Fibroblast of skin of back (primary cell): ENCODE measurements around the gene FCRL1. TPM values are rescaled to one million over a fixed set of nuclear protein-coding genes. Genes with fewer than 3 reads are reported as not detected.

ENCODE experiments used
- DNase-seq: peaks from one replicate; pipeline ENCODE4 v3.0.0-alpha.2; 2013
- polyA plus RNA-seq, 2 experiments: library from polyadenylated mRNA; unstranded; fragments of 120-200 nt; gene quantifications; one replicate each; pipeline ENCODE4 v1.2.1, GENCODE V29; 2013; ENCODE audit not compliant: insufficient read length in 2 of 2

Gene FCRL1
- not detected for polyA plus RNA-seq (2013, experiment 1 of 2; ENCODE audit: insufficient read length)
- not detected for polyA plus RNA-seq (2013, experiment 2 of 2; ENCODE audit: insufficient read length)

GRCh38 chr1:157819896-157820295 is at the start of gene FCRL1:
Gene FCRL1 (minus strand): TSS chr1:157820120. CDS start chr1:157820037, 83 bp downstream.
- DNase-seq: no peak

- no peak for DNase-seq
Observed at GRCh38 chr1:157868654-157869053, 48.7 kb upstream of the FCRL1 start.

- no peak for DNase-seq
Observed at GRCh38 chr1:157862114-157863070, 42.5 kb upstream of the FCRL1 start.

DNA sequence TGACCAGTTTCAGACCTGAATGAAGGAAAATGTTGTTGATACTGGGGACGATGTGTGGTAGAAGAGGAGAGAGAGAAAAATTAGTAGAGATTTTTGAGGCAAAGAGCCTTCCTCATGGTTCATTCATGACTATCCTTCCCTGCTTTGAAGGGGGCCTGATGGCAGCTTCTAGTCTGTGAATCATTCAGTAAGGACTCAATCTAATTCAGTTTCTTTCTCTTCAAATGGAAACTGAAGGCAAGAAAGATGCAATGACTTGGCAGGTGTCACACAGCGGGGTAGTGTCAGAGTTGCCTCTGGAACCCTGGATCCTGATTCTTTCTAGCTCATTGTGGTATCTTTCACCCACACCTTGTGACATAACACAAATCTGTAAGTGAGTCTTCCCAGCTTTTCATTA is 36.6 kb upstream of the FCRL1 start:
- DNase-seq: no peak

DNA sequence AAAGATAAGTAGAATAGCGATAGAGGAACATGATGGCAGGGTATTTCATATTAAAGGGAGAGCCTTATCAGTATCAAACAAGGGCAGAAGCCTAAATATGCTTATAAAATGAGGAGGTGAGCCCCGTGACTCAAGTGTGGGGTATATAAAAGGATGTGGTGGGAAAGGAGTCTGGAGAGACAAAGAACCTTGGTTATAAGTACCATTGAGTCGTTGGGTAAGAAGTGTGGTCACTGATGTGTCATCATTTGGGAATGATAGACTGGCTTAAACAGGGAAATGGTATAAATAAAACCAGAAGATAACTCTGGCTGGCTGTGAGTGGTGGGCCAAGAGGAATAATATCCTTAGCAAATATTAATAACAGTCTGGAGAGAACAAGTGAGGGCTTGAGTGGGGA is 32.6 kb upstream of the FCRL1 start:
- DNase-seq: peak; percentile 32

DNA sequence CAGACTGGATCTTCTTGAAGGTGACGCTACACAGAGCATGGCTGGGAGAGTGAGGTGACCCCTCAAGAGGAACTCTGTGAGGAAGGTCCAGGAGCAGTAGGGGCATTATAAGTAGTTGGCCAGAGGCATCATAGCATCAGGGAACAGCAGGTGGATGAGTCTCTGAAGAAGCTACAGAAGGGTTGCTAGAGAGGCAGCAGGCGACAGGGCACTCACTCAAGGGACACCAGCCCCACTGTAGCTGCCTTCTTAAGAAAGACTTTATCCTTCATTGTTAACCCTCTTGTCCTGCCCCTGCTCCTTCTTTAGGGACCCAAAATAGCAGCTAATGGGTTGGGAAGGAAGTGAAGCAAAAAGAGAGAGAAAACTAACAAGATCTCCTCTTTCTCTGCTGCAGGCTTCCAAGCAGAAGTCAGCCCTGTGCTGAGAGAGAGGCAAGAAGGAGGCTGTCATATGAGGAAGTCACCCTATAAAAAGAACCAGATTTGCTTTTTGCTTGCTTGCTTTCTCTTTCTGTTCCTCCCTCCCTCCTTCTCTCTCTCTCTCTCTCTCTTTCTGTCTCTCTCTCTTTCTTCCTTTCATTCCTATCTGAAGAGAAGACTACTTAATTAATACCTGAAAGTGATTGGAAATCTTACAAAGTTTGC is 29.4 kb upstream of the FCRL1 start:
- DNase-seq: no peak

DNA sequence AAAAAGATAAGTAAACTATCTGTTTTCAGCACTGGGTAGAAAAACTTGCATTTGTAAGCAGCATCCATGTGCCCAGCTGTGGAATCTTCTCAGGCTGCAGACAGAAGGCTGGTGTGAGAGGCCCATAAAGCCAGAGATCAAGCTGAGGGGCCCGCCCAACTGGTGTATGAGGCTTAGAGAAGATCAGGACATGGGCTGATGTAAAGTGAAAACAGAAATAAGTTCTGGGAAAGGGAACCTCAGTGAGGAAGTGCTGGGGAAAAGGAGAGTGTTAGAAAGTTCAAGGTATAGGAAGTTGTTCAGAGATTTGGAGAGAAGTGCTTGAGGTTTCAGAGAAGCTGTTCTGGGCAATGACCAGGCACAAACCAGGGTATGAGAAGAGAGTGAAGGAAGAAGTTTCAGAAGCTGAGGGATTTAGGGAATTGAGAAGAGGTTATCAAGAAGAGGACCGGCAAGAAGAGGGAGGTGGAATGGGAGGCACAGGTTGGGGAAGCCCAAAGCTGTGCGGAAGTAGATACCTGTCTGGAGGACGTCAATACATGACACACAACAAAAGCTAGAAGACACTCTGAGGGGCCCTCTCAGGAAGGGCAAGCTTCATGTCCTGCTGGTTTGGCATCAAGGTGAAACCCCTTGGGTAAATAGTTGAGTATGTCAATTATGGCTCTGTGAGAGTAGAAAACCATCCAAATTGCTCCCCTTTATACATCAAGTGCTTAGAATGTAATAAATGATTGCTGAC is 24.3 kb upstream of the FCRL1 start:
- DNase-seq: no peak

GRCh38 chr1:157842939-157843338 is 23.0 kb upstream of the FCRL1 start:
- no peak for DNase-seq

- DNase-seq: no peak
Observed at GRCh38 chr1:157841708-157842107, 21.8 kb upstream of the FCRL1 start, which contains the start of gene CD5L. Gene CD5L (minus strand): TSS chr1:157841808. CDS start chr1:157841701, 107 bp downstream.

DNA sequence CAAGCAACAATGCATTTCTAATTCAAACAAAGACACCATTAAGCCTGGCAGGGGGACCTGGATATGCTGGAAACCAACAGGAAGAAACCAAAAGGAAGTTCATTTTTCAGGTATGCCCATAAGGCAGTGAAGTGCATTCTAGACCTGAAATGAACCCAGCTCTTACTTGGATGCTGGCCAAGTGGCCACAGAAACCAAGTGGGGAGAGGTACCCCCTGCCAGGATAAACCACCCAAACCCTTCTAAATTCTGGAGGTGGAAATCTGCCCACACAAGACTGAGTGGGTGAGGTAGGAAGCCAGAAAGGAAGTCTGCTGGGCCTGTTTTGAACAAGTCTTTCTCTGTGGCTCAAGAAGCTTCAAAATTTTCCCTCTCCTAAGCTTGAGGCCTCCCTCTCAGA is 19.0 kb upstream of the FCRL1 start:
- no peak for DNase-seq

DNA sequence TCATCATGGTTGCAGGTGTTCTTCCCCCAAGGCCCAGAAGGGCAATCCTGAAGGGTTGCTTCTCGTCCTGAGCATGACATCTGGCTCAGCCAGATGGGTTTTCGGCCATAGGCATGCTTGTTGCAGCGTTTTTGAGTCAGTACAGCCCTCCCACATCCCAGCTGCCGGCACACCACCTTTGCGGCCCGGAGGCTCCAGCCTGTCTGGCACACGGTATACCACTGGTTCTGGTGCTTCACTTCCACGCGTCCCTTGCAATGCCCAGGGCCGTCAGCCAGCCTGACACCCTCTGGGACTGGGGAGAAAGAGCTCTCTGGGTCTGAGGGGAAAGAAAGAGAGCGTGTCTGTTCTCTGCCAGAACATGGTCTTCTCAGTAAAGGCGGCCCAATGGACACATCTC is 14.5 kb upstream of the FCRL1 start:
- DNase-seq: no peak

DNA sequence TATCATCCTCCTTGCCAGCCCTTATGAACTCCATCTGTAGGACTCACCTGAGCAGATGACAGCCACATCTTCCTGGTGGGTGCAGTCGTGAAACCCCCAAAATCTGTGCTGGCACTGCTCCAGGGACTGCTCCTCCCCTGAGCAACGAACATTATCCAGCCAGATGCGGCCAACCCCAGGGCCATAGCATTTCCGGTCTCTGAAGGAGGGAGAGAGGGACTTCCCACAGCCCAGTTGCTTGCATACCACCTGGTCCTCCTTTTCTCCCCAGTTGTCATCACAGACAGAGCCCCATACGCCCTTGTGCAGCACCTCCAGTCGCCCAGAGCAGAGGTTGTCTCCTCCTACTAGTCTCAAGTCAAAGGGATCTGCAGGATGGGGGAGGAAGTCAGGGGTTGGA is 13.2 kb upstream of the FCRL1 start:
- no peak for DNase-seq

DNA sequence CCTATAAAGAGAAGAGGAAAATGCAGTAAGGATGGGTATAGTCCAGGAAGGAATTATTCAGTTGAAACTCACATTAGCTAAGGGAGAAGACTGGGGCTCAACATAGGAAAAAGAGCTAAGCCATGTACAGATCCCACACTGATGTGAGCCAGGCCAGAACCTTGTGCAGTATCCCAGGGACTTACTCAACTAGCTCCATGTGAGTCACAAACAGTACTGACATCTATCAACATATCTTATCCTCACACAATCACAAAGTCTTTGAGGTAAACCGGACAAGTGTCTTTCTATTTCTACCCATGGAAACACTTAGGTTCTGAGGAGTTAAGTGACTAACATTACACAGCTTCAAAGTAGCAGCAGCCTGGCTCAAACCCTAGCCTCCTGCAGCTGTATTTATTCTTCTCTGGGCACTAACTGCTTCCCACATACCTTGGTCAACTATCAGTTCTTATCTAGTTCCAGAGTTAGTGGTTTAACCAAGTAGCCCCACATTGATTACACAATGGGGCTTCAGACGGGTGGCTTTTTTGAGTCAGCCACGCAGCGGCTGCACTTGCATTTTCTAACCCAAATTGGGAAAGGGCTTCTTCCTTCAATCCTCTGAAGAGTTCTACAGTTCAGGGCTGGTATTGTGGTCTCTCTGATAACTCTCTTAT is 12.2 kb upstream of the FCRL1 start:
- DNase-seq: no peak

DNA sequence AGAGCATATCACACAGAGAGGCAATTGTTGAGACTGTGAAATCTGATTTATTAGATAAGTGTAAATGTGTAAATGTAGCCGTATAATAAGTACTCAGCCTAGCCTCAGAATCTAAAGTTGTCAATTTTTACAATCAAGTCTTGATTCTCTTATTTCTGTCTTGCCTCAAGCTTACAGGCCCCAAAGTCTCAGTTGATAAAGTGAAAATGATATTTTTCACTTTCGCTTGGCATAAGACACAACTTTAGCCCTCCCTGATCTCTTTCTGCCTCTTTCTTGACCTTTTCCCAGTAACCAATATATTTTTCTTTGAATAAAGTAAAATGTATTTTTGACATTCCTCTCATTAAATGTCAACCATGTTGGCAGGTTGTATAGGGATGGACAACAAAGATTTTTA is 11.0 kb upstream of the FCRL1 start:
- no peak for DNase-seq

DNA sequence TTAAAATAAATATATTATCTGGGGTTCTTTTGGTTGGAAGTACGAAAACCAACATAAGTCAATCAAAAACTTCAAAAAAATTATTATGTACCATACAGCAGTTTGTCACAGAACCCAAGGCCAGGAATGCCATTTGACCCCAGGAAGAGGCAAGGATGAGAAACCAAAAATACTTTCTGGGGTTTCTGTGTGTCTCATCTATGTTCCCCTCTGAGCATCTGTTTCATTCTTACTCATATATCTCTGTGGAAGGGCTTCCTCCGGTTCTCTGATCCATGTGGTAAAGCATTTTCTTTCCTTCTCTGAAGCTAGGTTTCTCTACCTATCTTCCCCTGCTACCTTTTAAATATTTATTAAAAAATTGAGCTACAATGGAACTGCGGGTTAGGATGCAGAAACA is 9.8 kb upstream of the FCRL1 start:
- DNase-seq: no peak

DNA sequence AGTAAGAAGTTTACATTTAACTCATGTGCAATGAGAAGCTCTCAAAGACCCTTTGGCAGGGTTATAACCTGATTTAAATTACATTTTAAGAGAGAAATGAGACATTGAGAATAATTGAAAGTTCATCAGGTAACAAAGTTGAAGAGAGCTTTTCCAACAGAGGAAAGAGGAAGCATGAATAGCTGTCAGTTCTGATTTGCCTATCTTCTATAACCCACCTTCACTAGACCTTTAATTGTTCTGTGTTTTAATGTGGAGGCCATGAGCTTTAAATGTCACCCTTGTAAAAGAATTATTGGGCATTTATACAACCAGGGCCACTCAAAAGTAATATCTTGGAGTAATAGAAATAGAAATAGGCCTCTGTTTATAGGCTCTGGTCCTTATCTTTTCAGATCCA is 9.3 kb upstream of the FCRL1 start:
- DNase-seq: no peak

GRCh38 chr1:157820299-157820698 is 379 bp upstream of the FCRL1 start:
- no peak for DNase-seq

- no peak for DNase-seq
Observed at GRCh38 chr1:157819215-157819614, 705 bp downstream of the FCRL1 start.

- no peak for DNase-seq
Observed at GRCh38 chr1:157813269-157813668, 6.7 kb downstream of the FCRL1 start.

DNA sequence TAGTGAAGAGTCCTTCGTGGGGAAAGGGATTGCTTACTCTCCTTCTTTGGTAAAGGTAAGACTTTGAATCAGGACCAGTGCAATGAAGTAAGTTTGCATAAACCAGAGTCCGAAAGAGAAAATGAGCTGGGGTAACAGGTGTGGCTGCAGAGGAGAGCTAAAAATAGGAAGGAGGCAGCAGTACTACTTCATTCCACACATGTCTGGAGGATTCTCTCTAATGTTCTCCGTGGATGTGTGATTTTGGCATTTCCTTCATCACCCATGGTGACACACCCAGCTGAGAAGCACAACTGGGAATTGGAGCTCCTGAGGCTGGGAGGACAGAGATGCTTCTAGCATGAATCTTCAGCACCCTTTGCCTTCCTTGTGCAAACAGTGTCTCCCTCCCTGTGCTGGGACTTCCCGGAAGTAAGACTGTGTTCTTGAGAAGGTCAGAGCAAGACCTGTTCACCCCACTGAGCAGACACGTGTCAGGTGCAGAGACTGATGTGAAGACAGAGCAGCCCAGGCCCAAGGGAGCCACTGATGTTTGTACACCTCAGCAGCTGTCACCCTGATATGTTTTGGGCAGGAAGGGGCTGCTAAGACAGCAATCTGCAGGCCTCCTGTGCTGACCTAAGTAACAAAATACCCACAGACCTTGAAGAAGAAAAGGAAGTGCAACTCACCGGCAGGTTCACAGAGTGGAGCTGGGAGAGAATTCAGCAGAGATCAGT is 13.3 kb downstream of the FCRL1 start:
- DNase-seq: no peak

- no peak for DNase-seq
Observed at GRCh38 chr1:157803851-157804250, 16.1 kb downstream of the FCRL1 start.

- no peak for DNase-seq
Observed at GRCh38 chr1:157799996-157800395, 19.9 kb downstream of the FCRL1 start.
